Fibroblast of mammary gland (primary cell): ENCODE data around the gene SARS1.

ENCODE experiments used
- DNase-seq: peaks from one replicate; pipeline ENCODE4 v3.0.0-alpha.2; 2010; ENCODE audit warnings: low read depth
- H3K4me3 ChIP-seq: 2 replicates; pipeline ENCODE4 v1.5.1; 2011; ENCODE audit warnings: low read depth, mild to moderate bottlenecking, low read length, moderate library complexity; ENCODE audit not compliant: control insufficient read depth
- TF ChIP-seq, protein P1 (sequence below): conservative IDR thresholded peaks from 2 replicates; pipeline ENCODE4 v1.5.1; 2011; ENCODE audit warnings: low read depth, low read length, inconsistent platforms; ENCODE audit not compliant: control insufficient read depth, insufficient read depth

The SARS1 gene

DNA sequence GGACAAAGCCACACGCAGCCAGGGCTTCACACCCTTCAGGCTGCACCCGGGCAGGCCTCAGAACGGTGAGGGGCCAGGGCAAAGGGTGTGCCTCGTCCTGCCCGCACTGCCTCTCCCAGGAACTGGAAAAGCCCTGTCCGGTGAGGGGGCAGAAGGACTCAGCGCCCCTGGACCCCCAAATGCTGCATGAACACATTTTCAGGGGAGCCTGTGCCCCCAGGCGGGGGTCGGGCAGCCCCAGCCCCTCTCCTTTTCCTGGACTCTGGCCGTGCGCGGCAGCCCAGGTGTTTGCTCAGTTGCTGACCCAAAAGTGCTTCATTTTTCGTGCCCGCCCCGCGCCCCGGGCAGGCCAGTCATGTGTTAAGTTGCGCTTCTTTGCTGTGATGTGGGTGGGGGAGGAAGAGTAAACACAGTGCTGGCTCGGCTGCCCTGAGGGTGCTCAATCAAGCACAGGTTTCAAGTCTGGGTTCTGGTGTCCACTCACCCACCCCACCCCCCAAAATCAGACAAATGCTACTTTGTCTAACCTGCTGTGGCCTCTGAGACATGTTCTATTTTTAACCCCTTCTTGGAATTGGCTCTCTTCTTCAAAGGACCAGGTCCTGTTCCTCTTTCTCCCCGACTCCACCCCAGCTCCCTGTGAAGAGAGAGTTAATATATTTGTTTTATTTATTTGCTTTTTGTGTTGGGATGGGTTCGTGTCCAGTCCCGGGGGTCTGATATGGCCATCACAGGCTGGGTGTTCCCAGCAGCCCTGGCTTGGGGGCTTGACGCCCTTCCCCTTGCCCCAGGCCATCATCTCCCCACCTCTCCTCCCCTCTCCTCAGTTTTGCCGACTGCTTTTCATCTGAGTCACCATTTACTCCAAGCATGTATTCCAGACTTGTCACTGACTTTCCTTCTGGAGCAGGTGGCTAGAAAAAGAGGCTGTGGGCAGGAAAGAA is 61.1 kb downstream of the SARS1 start:
- TF ChIP-seq, protein P1, sequence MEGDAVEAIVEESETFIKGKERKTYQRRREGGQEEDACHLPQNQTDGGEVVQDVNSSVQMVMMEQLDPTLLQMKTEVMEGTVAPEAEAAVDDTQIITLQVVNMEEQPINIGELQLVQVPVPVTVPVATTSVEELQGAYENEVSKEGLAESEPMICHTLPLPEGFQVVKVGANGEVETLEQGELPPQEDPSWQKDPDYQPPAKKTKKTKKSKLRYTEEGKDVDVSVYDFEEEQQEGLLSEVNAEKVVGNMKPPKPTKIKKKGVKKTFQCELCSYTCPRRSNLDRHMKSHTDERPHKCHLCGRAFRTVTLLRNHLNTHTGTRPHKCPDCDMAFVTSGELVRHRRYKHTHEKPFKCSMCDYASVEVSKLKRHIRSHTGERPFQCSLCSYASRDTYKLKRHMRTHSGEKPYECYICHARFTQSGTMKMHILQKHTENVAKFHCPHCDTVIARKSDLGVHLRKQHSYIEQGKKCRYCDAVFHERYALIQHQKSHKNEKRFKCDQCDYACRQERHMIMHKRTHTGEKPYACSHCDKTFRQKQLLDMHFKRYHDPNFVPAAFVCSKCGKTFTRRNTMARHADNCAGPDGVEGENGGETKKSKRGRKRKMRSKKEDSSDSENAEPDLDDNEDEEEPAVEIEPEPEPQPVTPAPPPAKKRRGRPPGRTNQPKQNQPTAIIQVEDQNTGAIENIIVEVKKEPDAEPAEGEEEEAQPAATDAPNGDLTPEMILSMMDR, result no peak
- no peak for DNase-seq
- no peak overlapping the region for H3K4me3 ChIP-seq

DNA sequence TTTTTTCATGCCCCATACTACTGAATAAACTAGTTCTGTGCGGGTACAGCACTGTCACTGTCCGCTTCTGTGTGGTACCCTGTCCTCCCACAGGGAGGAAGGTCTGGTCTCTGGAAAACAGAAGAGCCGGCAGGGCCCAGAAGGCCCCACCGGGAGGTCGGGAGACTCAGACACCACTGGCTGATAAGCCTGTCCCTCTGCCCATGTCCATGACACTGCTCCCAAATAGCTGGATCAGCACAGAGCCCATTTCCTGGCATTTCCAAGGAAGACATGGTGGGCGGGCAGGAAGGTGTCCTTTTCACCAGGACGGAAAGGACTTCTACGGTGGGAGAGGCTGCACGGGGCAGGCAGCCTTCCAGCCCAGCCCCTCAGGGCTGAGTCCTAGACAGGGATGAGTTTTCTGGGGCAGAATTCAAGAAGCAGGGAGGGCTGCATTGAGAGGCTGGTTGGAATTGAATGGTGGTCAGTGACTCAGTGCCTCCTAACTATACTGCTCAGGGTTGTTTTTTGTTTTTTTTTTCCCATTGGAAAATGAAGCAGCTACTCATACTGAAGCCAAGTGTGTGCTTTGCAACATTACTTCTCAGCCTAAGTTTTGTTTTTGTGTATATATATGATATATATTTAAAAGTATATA is 62.1 kb downstream of the SARS1 start:
- TF ChIP-seq, protein P1, result no peak
- H3K4me3 ChIP-seq, result no peak overlapping the region

DNA sequence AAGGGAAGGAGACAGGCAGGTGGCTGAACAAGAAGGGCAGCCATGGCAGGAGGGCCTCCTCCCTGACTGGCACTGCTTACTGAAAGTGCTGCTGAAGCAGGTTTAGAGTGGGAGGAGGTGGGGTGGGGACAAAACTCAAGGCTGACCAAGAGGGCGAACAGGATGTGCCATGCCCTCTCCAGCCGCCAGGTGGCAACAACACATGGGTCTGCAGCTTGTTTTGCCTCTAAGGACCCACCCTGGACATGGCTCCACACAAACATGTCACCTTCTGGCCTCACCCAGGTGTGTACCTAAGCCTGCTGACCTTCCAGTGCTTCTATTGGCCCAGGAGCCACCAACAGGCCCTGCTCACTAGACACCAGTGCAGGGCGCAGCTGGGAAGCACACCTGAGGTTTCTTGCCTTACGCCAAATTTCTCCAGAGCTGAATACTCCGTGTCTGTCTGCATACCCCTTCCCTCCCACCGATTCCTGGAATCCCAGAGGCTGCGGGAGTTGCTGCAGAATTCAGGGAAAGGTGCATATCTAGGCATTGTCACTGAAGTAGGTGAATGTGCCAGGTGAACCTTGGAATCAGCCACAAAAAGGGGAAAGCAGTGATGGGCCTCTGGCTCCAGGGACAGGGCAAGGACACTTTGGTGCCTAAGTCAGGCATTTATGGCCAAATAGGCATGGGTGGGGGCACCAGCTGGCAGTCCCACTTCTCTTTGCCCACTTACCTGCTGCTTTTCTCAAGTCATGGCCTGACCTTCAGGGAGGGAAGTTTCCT is 63.9 kb downstream of the SARS1 start:
- no peak overlapping the region for H3K4me3 ChIP-seq
- TF ChIP-seq, protein P1, result peak; percentile 96
- peak; percentile 68 for DNase-seq

More for the DNA sequence above, 62.1 kb downstream of the SARS1 start:
- peak; percentile 37 for DNase-seq

DNA sequence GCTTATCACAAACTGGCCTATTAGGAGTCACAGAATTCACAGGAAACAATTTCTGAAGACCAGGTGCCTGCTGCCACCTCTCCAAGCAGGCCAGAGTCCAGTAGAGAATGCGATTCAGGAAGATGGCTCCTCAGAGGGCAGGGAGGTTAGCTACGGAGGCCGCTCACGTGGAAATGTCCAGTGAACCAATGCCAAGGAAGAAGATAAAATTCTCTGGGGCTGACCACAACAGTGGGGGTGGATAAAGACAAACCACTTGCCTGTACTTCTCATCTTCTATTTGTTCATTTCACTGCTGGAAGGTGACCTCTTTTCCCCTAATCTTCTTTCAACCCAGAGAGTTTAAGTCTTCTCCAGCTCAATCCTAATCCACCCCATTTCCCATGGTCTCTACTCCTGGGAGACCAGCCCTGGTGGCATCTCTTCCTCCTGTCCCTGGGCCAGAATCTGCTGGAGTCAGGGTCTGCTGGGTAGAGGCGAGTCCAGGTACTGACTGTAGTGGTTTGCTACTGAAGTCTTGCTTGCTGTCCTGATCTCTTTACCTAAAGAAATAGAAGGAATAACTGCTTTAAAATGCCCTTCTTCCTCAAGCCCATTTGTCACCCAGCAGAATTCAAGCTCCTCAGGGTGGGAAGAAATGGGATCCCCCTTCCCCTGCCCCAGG is 66.0 kb downstream of the SARS1 start:
- TF ChIP-seq, protein P1, result no peak
- DNase-seq, result no peak

DNA sequence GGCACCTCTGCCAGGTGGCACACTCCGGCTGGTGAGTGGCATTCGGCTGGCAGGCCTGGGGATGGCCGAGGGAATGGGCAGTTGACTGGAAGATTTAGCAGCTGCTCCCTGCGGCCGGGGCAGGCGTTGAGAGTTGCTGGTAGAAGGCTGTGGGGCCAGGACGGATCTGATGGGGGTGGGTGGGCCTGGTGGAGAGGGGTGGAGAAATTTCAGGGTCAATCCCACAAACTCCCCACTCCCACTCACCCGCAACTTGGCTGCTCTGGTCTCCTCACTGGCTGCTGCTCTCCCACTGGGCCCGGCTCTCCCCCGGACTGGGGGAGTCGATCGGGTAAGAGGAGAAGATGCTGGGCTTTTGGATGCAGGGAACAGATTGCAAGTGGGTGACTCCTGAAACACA is 67.1 kb downstream of the SARS1 start:
- no peak for DNase-seq
- TF ChIP-seq, protein P1, result no peak
- H3K4me3 ChIP-seq, result no peak overlapping the region

More for the DNA sequence above, 66.0 kb downstream of the SARS1 start:
- H3K4me3 ChIP-seq, result no peak overlapping the region

DNA sequence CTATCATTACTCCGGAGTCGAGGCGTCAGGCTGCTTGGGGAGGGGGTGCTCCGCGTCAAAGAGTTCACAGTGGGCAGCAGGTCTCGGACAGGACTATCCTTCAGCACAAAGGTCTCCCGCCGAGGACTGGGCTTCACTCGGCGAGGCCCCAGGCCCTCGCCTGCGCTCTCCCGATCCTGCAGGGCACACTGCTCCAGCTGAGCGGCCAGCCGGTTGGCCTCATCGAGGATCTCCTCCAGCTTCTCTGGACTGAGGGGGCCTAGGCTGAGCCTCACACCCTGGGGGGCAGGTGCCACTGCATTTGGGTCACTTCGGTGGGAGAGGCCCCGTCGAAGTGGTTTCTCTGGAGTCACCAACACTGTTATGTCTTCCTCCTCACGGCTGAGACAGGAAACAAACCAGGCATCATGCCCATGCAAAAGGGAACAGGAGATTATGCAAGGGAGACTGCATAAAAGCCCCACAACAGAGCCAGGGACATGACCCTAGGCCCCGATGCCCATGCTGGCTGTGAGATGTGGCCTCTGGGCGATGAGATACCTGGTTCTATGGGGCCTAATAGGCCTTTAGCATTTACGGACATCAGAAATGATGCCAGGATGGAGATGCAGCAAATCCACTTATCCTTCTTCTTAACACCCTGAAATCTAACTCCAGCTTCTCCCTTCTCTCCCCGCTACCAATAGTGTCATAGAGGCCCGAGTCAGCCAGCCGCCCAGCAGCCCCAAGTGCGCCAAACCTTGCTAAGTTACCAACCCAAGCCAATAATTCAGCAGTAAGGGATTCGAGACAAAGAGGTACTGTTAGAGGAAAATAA is 68.2 kb downstream of the SARS1 start:
- peak overlapping the region; percentile 87 for H3K4me3 ChIP-seq
- peak; percentile 16 for DNase-seq
- TF ChIP-seq, protein P1, result no peak
